ENCODE data around the gene IGLL5. TPM values are rescaled to one million over a fixed set of nuclear protein-coding genes. Genes with fewer than 3 reads are reported as not detected.

The IGLL5 gene
- polyA plus RNA-seq, 1 donor (not counting 4 experiments of a cell fraction or from before 2014, with no cell fraction given), result not detected

- Histone ChIP-seq H3K4me1 (ENCODE audit: control insufficient read depth, extremely low read depth, insufficient read depth, low read length) (no peaks in the 10 kb centered on the region), H2AFZ (ENCODE audit: control insufficient read depth, low read length) (no peak overlapping the region), H3K27me3 (ENCODE audit: control insufficient read depth, extremely low read depth, insufficient read depth, low read length) (peaks cover 2% of the 10 kb centered on the region), H4K20me1 (ENCODE audit: control insufficient read depth, extremely low read depth, insufficient read depth, low read length) (no peaks in the 10 kb centered on the region), H3K36me3 (ENCODE audit: control insufficient read depth in 2 of 2, extremely low read depth in 1 of 2, insufficient read depth in 2 of 2, low read length in 2 of 2) (no peaks in the 10 kb centered on the region), H3K27ac (ENCODE audit: control insufficient read depth, insufficient read depth, low read length) (no peak overlapping the region), H3K9me1 (ENCODE audit: control insufficient read depth, extremely low read depth, insufficient read depth, low read length) (no peaks in the 10 kb centered on the region), H3K9me3 (ENCODE audit: control insufficient read depth, low read depth, low read length) (no peaks in the 10 kb centered on the region), H3K4me2 (ENCODE audit: control insufficient read depth, extremely low read depth, insufficient read depth, low read depth, low read length) (no peak overlapping the region), H3K9ac (ENCODE audit: control insufficient read depth, extremely low read depth, insufficient read depth, low read length) (no peak overlapping the region), H3K4me3 (ENCODE audit: control insufficient read depth in 2 of 3, extremely low read depth in 1 of 3, insufficient read depth in 2 of 3, low read depth in 1 of 3, low read length in 3 of 3) (no peak overlapping the region), H3K79me2 (ENCODE audit: control insufficient read depth, insufficient read depth, low read length) (no peaks in the 10 kb centered on the region)
- no peak for DNase-seq (ENCODE audit: low read depth, low spot score)
- no peak for TF ChIP-seq EZH2 (IDR thresholded peaks at IDR 0.05; ENCODE audit: low read length)
- TF ChIP-seq, protein P1, sequence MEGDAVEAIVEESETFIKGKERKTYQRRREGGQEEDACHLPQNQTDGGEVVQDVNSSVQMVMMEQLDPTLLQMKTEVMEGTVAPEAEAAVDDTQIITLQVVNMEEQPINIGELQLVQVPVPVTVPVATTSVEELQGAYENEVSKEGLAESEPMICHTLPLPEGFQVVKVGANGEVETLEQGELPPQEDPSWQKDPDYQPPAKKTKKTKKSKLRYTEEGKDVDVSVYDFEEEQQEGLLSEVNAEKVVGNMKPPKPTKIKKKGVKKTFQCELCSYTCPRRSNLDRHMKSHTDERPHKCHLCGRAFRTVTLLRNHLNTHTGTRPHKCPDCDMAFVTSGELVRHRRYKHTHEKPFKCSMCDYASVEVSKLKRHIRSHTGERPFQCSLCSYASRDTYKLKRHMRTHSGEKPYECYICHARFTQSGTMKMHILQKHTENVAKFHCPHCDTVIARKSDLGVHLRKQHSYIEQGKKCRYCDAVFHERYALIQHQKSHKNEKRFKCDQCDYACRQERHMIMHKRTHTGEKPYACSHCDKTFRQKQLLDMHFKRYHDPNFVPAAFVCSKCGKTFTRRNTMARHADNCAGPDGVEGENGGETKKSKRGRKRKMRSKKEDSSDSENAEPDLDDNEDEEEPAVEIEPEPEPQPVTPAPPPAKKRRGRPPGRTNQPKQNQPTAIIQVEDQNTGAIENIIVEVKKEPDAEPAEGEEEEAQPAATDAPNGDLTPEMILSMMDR (optimal IDR thresholded peaks at IDR 0.05 in 1 of 3, IDR thresholded peaks at IDR 0.05 in 1 of 3, conservative IDR thresholded peaks at IDR 0.05 in 1 of 3; ENCODE audit: extremely low read depth in 1 of 3, insufficient read depth in 2 of 3, low read length in 3 of 3), result no peak
- FAIRE-seq, result no peak
- dilution Hi-C loops (cut with MboI; ENCODE audit: extremely low pct_ligation_motif_present, low sequenced_read_pairs), result no loop called here
Observed at GRCh38 chr22:22923930-22924329, 36.3 kb downstream of the IGLL5 start.

GRCh38 chr22:22924369-22925145 lies 36.9 kb downstream of the IGLL5 start:
- Histone ChIP-seq H3K27ac (ENCODE audit: control insufficient read depth, insufficient read depth, low read length) (no peak overlapping the region), H3K27me3 (ENCODE audit: control insufficient read depth, extremely low read depth, insufficient read depth, low read length) (peaks cover 2% of the 10 kb centered on the region), H3K4me3 (ENCODE audit: control insufficient read depth in 2 of 3, extremely low read depth in 1 of 3, insufficient read depth in 2 of 3, low read depth in 1 of 3, low read length in 3 of 3) (no peak overlapping the region), H2AFZ (ENCODE audit: control insufficient read depth, low read length) (no peak overlapping the region), H3K36me3 (ENCODE audit: control insufficient read depth in 2 of 2, extremely low read depth in 1 of 2, insufficient read depth in 2 of 2, low read length in 2 of 2) (no peaks in the 10 kb centered on the region), H4K20me1 (ENCODE audit: control insufficient read depth, extremely low read depth, insufficient read depth, low read length) (no peaks in the 10 kb centered on the region), H3K9me1 (ENCODE audit: control insufficient read depth, extremely low read depth, insufficient read depth, low read length) (no peaks in the 10 kb centered on the region), H3K9ac (ENCODE audit: control insufficient read depth, extremely low read depth, insufficient read depth, low read length) (no peak overlapping the region), H3K4me2 (ENCODE audit: control insufficient read depth, extremely low read depth, insufficient read depth, low read depth, low read length) (no peak overlapping the region), H3K9me3 (ENCODE audit: control insufficient read depth, low read depth, low read length) (no peaks in the 10 kb centered on the region), H3K79me2 (ENCODE audit: control insufficient read depth, insufficient read depth, low read length) (no peaks in the 10 kb centered on the region), H3K4me1 (ENCODE audit: control insufficient read depth, extremely low read depth, insufficient read depth, low read length) (no peaks in the 10 kb centered on the region)
- dilution Hi-C loops (cut with MboI; ENCODE audit: extremely low pct_ligation_motif_present, low sequenced_read_pairs), result no loop called here
- FAIRE-seq (no peak), DNase-seq (ENCODE audit: low read depth, low spot score) (no peak)
- TF ChIP-seq EZH2 (IDR thresholded peaks at IDR 0.05; ENCODE audit: low read length), result no peak
- TF ChIP-seq, protein P1 (optimal IDR thresholded peaks at IDR 0.05 in 1 of 3, IDR thresholded peaks at IDR 0.05 in 1 of 3, conservative IDR thresholded peaks at IDR 0.05 in 1 of 3; ENCODE audit: extremely low read depth in 1 of 3, insufficient read depth in 2 of 3, low read length in 3 of 3), result no peak
